Measurements from ENCODE around the gene TNPO1.

DNA sequence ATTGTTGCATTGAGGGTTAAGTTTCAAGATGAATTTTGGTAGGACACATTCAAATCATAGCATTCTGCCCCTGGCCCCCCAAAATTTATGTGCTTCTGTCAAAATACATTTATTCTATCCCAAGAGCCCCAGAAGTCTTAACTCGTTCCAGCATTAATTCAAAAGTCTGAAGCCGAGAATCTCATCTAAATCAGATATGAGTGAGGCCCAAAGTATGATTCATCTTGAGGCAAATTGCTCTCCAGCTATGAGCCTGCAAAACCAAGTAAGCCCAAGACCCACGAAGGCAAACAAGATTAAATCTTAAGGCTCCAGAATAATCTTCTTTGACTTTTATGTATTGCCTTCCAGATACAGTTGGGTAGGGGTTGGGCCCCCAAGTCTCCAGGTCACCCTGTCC is 19.2 kb downstream of the TNPO1 start:
- TF ChIP-seq POLR2A (IDR thresholded peaks at IDR 0.05; ENCODE audit: low read depth, low read length) (no peak), POLR2AphosphoS5 (IDR thresholded peaks at IDR 0.05; ENCODE audit: low read depth, low read length) (no peak), TAF1 (IDR thresholded peaks at IDR 0.05; ENCODE audit: borderline replicate concordance, low read depth, low read length) (no peak)

All from GM12892 (cell line).